Neutrophil (primary cell): ENCODE results near the gene TMEFF1.

Source experiments
- H3K27ac ChIP-seq: fragments of 200-600 bp; sonication (generic); 2 replicates; pipeline ENCODE4 v1.5.1; 2016; ENCODE audit warnings: mild to moderate bottlenecking, moderate library complexity
- H3K27me3 ChIP-seq: fragments of 200-600 bp; sonication (generic); 2 replicates; pipeline ENCODE4 v1.6.0; 2016; ENCODE audit warnings: mild to moderate bottlenecking
- H3K36me3 ChIP-seq: fragments of 200-600 bp; sonication (generic); 2 replicates; pipeline ENCODE4 v1.5.1; 2017
- H3K4me1 ChIP-seq, 2 experiments: fragments of 200-600 bp in 1 of 2; sonication (generic) in 1 of 2; 1 replicate in 1 of 2; 2 replicates in 1 of 2; pipeline versions ENCODE4 v1.5.1 to v1.6.1; 2013 to 2016; ENCODE audit warnings: low read depth in 1 of 2, low read length in 1 of 2, mild to moderate bottlenecking in 1 of 2, moderate library complexity in 1 of 2; ENCODE audit not compliant: control insufficient read depth in 1 of 2, insufficient read depth in 1 of 2
- H3K4me3 ChIP-seq, 2 experiments: fragments of 200-600 bp in 1 of 2; sonication (generic) in 1 of 2; 1 replicate in 1 of 2; 2 replicates in 1 of 2; pipeline ENCODE4 v1.5.1; 2013 to 2016; ENCODE audit warnings: low read depth in 1 of 2, low read length in 1 of 2, mild to moderate bottlenecking in 1 of 2, moderate library complexity in 1 of 2
- H3K9me3 ChIP-seq: fragments of 200-600 bp; sonication (generic); 2 replicates; pipeline ENCODE4 v1.5.1; 2016
- TF ChIP-seq, protein P1 (sequence below): fragments of 200-600 bp; sonication (generic); IDR thresholded peaks from 2 replicates; pipeline ENCODE4 v1.5.1; 2016; ENCODE audit warnings: antibody characterized with exemption

Gene TMEFF1

DNA sequence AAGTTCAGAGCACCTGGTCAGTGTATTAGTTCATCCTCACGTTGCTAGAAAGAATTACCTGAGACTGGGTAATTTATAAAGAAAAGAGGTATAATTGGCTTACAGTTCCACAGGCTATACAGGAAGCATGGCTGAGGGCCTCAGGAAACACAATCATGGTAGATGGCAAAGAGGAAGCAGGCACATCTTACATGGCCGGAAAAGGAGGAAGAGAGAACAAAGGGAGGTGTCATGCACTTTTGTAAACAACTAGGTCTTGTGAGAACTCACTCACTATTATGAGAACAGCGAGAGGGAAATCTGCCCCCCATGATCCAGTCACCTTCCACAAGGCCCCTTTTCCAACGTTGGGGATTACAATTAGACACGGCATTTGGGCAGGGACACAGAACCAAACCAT, 76.1 kb downstream of the TMEFF1 start:
- Histone ChIP-seq H3K4me1 (no peaks in the 10 kb centered on the region), H3K9me3 (no peaks in the 10 kb centered on the region), H3K27ac (no peak overlapping the region), H3K4me3 (no peak overlapping the region), H3K27me3 (no peaks in the 10 kb centered on the region), H3K36me3 (no peaks in the 10 kb centered on the region)
- TF ChIP-seq, protein P1, sequence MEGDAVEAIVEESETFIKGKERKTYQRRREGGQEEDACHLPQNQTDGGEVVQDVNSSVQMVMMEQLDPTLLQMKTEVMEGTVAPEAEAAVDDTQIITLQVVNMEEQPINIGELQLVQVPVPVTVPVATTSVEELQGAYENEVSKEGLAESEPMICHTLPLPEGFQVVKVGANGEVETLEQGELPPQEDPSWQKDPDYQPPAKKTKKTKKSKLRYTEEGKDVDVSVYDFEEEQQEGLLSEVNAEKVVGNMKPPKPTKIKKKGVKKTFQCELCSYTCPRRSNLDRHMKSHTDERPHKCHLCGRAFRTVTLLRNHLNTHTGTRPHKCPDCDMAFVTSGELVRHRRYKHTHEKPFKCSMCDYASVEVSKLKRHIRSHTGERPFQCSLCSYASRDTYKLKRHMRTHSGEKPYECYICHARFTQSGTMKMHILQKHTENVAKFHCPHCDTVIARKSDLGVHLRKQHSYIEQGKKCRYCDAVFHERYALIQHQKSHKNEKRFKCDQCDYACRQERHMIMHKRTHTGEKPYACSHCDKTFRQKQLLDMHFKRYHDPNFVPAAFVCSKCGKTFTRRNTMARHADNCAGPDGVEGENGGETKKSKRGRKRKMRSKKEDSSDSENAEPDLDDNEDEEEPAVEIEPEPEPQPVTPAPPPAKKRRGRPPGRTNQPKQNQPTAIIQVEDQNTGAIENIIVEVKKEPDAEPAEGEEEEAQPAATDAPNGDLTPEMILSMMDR = no peak

DNA sequence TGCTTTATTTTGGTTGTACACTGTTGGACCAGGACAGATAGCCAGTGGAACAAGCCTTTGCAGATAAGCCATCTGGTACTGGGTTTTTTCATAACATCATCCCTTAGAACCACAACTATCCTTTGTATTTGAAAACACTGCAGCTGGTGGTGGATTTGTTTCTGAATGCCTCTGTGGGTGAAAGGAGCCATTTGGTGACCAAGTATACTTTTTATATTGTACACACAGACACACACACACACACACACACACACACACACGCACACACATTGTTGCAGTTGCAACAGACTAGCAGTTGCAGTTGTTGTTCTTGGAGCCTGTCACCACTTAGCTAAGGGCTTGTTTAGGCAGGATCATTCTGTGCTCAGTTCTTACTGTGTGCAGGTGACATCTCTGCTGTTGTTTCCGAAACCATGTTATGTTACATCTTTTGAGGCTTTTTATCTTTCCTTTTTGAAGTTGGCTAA, 82.0 kb downstream of the TMEFF1 start:
- no peak overlapping the region for H3K4me3 ChIP-seq
- no peaks in the 10 kb centered on the region for H3K4me1 ChIP-seq
- no peaks in the 10 kb centered on the region for H3K27me3 ChIP-seq
- TF ChIP-seq, protein P1 = no peak
- H3K36me3 ChIP-seq = no peaks in the 10 kb centered on the region
- no peak overlapping the region for H3K27ac ChIP-seq
- H3K9me3 ChIP-seq = no peaks in the 10 kb centered on the region

DNA sequence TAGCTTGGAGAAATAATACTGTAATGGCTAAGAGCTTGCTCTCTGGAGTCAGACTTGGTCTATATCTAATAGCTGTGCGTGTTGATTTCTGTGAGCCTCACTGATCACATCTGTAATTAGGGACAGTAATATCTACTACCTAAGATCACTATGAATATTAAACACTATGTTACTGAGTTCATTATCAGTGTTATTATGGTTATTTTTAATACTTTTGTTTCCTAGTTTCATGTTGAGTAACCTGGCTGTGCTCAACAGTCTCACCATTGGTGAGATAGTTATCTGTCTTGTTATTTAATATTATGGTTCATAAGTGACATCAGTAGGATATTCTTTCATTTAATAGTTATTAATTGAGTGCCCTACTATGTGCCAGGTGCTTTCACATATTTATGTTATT, 82.5 kb downstream of the TMEFF1 start:
- TF ChIP-seq, protein P1 = no peak
- Histone ChIP-seq H3K36me3 (no peaks in the 10 kb centered on the region), H3K27ac (no peak overlapping the region), H3K9me3 (no peaks in the 10 kb centered on the region), H3K4me3 (no peak overlapping the region), H3K4me1 (no peaks in the 10 kb centered on the region), H3K27me3 (no peaks in the 10 kb centered on the region)

DNA sequence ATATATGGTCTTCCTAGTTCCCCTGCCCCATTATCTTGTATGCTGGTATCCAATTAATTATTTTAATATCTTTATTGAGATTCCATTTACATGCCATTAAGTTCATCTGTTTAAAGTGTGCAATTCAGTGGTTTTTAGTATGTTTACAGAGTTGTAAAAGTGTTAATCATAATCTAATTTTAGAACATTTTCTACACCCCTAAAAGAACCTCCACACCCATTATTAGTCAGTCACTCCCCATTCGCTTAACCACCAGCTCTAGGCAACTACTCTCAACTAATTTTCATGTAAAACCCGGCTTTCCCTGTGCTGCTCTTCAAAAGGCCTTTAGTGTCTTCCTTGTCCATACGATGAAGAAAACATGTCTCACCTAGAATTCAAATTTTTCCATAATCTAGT, 84.1 kb downstream of the TMEFF1 start:
- no peaks in the 10 kb centered on the region for H3K27me3 ChIP-seq
- TF ChIP-seq, protein P1 = no peak

DNA sequence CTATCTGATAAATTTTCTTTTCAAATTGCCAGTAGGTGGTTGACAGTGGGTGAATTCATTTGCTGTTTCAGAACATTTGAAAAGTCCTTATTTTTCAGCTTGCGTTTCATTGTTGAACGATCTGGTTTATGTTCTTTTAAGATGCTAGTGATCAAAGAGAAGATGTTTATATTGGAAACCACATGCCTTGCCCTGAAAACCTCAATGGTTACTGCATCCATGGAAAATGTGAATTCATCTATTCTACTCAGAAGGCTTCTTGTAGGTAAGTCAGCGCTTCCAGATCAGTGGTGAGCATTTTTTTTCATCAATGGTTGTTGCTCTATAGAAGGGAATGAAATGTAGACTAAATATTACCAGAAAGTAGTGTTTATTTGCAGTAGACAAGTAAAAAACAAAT, 88.3 kb downstream of the TMEFF1 start:
- H3K36me3 ChIP-seq = no peaks in the 10 kb centered on the region
- no peak overlapping the region for H3K27ac ChIP-seq
- TF ChIP-seq, protein P1 = no peak
- no peak overlapping the region for H3K4me3 ChIP-seq
- no peaks in the 10 kb centered on the region for H3K4me1 ChIP-seq
- no peaks in the 10 kb centered on the region for H3K9me3 ChIP-seq
- H3K27me3 ChIP-seq = no peaks in the 10 kb centered on the region

More for the DNA sequence above, 84.1 kb downstream of the TMEFF1 start:
- Histone ChIP-seq H3K4me3 (no peak overlapping the region), H3K36me3 (no peaks in the 10 kb centered on the region), H3K27ac (no peak overlapping the region), H3K4me1 (no peaks in the 10 kb centered on the region), H3K9me3 (no peaks in the 10 kb centered on the region)

DNA sequence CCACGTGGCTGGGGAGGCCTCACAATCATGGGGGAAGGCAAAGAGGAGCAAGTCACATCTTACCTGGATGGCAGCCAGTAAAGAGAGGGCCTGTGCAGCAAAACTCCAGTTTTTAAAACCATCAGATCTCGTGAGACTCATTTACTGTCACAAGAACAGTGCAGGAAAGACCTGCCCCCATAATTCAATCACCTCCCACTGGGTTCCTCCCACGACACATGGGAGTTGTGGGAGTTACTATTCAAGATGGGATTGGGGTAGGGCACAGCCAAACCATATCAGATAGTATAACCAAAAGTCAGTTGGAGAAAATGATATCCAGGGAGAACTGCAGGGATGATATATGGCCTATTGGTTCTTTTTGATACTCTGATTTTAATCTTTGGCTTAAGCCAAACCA, 94.9 kb downstream of the TMEFF1 start:
- Histone ChIP-seq H3K27ac (no peak overlapping the region), H3K4me1 (no peaks in the 10 kb centered on the region), H3K27me3 (no peaks in the 10 kb centered on the region), H3K4me3 (no peak overlapping the region), H3K36me3 (no peaks in the 10 kb centered on the region), H3K9me3 (no peaks in the 10 kb centered on the region)
- TF ChIP-seq, protein P1 = no peak
